NCI-H510A treated with DMSO at 0.1 percent for 48 hours (cell line): Measurements from ENCODE around the gene TMEM74B.
"Not testable (repeated sequence)": the region's sequence is repeated elsewhere in the genome, so short reads cannot be mapped to it uniquely, and the experiment has no call there.

Experiments
- DNase-seq: peaks from one replicate; lab custom pipeline; 2025; lab: John Stamatoyannopoulos, UW

TMEM74B gene

DNA sequence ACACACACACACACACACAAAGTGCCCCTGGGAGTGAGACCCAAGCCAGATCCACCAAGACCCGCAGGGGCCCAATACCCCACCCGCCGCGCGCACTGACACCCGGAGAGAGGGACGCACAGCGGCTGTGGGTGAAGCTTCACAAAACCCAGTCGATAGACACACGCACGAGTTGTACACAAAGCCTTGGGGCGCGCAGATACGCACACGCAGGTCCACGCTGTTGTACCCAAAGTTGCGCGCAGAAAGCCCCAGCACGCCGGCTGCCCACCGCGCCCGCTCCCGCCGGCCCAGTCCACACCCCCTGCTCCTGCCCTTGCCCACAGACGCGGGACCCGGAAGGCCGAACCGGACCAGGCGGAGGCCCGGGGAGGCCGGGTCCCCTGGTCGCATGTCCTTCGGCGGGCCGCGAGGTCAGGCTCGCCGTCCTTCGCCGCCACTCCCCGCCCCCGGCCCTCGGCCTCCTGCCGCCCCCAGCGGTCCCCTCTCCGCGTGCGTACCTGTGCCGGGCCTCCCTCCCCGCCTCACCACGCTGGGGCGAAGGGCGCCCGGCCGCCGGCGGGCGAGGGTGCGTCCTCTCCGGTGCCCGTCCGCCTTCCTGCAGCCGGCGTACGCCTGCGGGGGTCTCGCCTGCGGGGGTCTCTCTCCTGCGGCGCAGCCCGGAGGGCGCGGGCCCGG is at the start of gene TMEM74B:
Gene TMEM74B (minus strand): TSS at position 344 of the 678 bp plus-strand sequence. CDS start 1,180 bp downstream, outside the sequence.
- DNase-seq = no peak

- DNase-seq = no peak
Observed at GRCh38 chr20:1232286-1233111, 47.7 kb upstream of the TMEM74B start.

DNA sequence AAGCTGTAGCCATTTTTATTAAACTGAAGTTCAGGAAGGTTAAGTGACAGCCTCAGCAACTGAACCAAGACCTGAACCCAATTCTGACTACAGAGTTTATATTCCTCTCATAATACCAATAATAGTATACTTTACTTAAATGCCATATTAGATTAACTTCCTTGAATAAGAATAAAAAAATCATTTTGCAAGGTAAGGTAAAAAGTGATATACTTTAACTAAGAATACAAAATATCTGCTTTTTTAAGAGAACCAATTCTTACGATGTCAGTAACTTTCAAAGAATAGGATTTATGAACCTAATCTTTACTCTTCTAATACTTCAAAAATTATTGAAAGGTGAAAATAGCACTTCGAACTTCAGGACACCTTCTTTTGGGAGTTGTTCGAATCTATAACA is 44.8 kb upstream of the TMEM74B start:
- DNase-seq = no peak

DNA sequence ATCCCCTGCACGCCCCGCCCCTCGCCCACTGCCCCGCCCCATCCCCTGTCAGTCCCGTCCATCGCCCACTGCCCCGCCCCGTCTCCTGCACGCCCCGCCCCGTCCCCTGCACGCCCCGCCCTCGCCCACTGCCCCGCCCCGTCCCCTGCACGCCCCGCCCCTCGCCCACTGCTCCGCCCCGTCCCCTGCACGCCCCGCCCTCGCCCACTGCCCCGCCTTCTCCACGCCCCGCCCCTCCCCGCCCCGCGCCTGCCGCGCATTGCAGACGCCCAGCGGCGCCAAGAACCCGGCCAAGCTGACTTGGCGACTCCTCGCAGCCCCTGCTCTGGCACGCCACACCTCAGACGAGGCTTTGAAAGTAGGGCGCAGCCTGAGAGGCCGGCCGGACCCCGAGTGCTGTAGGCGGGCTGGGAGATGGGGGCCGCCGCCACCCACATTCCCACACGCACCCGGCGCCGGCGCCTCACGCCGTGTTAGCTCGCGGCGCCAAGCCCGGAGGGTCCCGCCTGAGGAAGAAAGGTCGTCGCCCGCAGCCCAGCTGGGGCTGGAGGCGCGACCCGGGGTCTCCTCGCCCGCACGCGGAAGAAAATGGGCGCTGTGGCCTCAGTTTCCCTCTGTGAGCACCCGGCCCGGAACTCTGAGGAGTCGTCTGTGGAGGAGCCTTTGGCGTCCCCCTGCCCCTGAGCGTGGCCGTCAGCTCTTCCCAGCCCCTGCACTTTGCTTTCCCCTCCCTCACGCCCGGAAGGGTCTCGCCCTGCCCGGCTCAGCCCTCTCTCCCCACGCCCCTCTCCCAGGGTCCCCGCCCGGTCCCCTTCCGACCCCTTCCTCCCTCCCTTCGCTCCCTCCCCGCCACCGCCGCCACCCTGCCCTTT is 41.2 kb upstream of the TMEM74B start, which contains the start of gene RAD21L1:
Gene RAD21L1 (plus strand): TSS at position 262 of the 872 bp plus-strand sequence. CDS start 2,410 bp downstream, outside the sequence.
- DNase-seq = no peak

DNA sequence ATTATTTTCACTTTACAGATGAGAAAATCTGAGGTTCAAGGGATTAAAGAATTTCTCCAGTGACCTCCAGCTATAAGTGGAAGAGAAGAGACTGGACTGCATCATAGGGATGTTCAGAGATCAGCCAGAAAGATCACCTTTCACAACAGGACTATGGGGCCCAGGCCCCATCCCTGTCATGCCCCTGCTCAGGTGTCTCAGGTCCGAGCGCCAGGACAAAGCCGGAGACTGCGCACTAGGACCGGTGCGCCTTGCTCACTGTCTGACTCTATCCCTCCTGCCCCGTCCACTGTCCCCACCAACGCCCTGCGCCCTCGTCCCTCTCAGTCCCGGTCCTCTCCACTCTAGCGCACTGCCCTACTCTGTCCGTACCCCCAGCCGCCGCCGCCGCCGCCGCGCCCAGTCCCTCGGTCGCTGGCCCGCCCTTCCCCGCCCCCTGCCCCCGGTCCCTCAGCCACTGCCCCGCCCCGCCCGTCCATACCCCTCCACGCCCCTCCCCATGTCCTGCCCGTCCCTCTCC is 40.5 kb upstream of the TMEM74B start:
- DNase-seq = peak; percentile 42

GRCh38 chr20:1224205-1224890 is 39.6 kb upstream of the TMEM74B start:
- no peak for DNase-seq

GRCh38 chr20:1222750-1223149 is 38.0 kb upstream of the TMEM74B start:
- not testable (repeated sequence) for DNase-seq

GRCh38 chr20:1216527-1217427 is 32.0 kb upstream of the TMEM74B start:
- DNase-seq = not testable (repeated sequence)

- DNase-seq = no peak
Observed at GRCh38 chr20:1215386-1216170, 30.8 kb upstream of the TMEM74B start.

DNA sequence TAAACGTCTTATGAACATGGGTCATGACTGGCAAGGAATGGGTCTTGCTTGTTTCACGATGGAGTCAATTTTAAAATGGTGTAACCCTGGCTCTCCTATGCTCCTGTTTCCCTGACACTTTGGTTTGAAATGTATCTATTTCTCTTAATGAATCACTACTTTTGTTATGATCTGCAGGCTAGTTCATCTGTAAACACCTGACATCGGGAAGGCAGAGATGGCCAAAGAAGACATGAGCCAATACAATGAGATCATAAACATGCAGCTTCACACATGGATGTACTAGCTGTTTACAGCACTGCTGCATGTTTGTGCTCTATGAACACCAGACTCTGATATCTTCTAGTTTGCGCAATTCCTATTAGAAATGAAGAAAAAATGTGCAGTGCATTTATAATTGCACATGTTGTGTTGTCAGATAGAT is 30.1 kb upstream of the TMEM74B start:
- no peak for DNase-seq

GRCh38 chr20:1212607-1213396 is 28.0 kb upstream of the TMEM74B start:
- peak; percentile 85 for DNase-seq

GRCh38 chr20:1212023-1212422 is 27.2 kb upstream of the TMEM74B start:
- DNase-seq = no peak

DNA sequence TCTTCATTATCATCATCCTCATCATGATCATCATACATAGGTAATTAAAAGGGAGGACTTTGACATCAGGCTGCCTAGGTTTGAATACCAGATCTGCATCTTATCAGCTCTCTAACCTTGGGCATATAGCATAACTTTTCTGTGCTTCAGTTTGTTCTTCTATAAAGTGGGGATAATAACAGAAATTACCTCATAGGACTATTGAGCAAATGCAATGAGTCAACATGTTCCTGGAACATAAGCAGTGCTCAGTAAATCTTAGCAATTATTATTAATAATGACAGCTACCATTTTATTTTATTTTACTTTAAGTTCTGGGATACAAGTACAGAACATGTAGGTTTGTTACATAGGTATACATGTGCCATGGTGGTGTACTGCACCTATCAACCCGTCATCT is 25.7 kb upstream of the TMEM74B start:
- DNase-seq = no peak

DNA sequence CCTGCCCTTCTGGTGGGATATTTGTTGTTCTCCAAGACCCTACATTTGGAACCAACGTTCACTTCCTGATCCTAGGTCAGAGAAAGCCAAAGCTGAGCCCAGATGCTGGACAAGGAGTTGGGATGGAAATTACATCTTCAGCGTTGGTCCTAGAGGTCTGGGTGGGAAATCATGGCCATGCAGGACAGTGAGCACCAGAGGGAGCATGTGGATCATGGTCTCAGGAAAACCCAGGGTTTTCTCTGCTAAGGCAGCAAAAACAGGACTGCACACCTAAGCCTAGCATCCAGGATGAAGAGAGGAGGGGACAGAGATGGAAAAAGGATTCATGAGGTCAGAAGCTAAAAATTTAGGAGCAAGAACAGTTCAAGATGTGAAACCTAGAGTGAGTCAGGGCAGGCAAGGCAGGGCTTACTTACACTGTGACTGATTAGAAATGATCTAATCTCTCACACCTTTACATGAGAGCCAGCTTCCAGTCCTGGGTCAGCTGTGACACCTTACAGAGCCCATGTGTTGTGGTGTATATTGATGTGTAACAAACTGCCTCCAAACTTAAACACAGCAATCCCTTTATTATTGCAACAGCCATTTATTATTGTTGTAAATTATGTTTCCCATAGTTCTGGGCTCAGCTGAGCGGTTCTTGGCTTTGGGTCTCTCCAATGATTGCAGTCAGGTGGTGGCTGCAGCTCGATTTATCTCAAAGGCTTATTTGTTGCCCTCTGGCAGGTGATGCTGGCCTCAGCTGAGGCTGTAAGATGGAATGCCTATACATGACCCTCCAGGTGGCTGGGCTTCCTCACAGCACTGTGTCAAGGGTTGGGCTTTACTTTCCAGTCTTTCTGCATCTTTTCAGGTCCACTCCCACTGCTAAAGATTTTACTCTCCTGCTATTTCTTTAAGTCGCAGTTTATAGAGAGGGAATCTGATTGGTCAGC is 24.9 kb upstream of the TMEM74B start:
- no peak for DNase-seq

- DNase-seq = no peak
Observed at GRCh38 chr20:1207293-1207878, 22.6 kb upstream of the TMEM74B start.

DNA sequence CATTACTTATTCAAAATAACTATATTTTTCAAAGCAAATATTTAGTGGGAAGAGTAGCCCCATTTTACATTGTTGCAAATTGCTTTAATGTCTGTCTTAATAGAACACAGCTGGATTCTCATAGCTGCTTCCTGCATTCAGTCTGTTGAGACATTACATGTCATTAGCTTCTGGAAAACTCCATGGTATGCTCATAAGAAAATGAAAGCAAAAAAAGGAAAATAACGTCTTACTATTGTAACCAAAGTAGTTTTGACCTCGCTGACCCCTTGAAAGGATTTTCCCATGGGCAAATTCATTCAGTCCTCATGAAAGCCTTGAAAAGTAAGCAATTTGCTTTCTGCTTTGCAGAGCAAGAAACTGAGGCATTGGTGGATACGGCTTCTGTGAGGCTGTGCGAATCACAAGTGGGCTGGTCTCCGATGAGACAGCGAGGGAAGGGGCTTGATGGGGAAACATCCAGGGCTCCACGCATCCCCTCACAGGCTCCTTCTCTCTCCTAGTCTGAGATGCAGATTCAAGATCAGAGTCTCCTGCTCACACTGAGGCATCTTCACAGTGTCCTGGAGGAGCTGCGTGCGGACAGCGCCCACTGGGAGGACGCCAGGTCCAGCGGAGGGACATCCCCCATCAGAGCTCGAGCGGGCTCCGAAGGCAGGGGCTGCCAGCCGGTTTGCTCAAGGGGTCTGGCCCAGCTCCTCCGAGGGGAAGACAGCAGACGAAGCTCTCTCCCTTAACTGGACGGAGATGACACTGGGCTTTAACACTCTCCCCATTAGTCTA is 21.8 kb upstream of the TMEM74B start:
- DNase-seq = no peak
